LHCN-M2 (cell line): ENCODE measurements around the gene RGS8. TPM values are rescaled to one million over a fixed set of nuclear protein-coding genes. Genes with fewer than 3 reads are reported as not detected.

Experiments used
- DNase-seq: peaks from one replicate; pipeline ENCODE4 v3.0.0-alpha.2; 2012; ENCODE audit warnings: low read depth
- total RNA-seq: library from RNA; depleted of rRNA; stranded (reverse); fragments of >200 nt; gene quantifications from 2 replicates; pipeline ENCODE4 v1.2.3, GENCODE V29; 2014; rRNA removed

The RGS8 gene
- total RNA-seq, 1 experiment from 2014 or later, result not detected

- DNase-seq, result no peak
These were observed 45.1 kb downstream of the RGS8 start for GRCh38 chr1:182639330-182639729.

GRCh38 chr1:182637769-182638168, 46.6 kb downstream of the RGS8 start:
- no peak for DNase-seq

GRCh38 chr1:182635871-182636270, 48.5 kb downstream of the RGS8 start:
- no peak for DNase-seq

Other genes starting within 250 kb of the RGS8 start
- not detected in 2 replicates for gene RGSL1, start 234.4 kb downstream of the RGS8 start, total RNA-seq
- gene RNASEL, start 95.3 kb downstream of the RGS8 start, total RNA-seq, result 5.7 and 6.1 TPM in 2 replicates
- gene RGS16, start 80.2 kb downstream of the RGS8 start, total RNA-seq, result 0.06 TPM in 1 of 2 replicates, not detected in the other
- 3.2 and 4.2 TPM in 2 replicates for gene NPL, start 105.2 kb upstream of the RGS8 start, total RNA-seq
- gene DHX9, start 154.8 kb upstream of the RGS8 start, total RNA-seq, result 152 and 166 TPM in 2 replicates